NCI-H187 treated with DMSO at 0.1 percent for 48 hours (cell line): Measurements from ENCODE around the gene ASTN1.
"Not testable (repeated sequence)": the region's sequence is repeated elsewhere in the genome, so short reads cannot be mapped to it uniquely, and the experiment has no call there.

Experiments
- DNase-seq: peaks from one replicate; lab custom pipeline; 2025; lab: John Stamatoyannopoulos, UW

The ASTN1 gene

DNA sequence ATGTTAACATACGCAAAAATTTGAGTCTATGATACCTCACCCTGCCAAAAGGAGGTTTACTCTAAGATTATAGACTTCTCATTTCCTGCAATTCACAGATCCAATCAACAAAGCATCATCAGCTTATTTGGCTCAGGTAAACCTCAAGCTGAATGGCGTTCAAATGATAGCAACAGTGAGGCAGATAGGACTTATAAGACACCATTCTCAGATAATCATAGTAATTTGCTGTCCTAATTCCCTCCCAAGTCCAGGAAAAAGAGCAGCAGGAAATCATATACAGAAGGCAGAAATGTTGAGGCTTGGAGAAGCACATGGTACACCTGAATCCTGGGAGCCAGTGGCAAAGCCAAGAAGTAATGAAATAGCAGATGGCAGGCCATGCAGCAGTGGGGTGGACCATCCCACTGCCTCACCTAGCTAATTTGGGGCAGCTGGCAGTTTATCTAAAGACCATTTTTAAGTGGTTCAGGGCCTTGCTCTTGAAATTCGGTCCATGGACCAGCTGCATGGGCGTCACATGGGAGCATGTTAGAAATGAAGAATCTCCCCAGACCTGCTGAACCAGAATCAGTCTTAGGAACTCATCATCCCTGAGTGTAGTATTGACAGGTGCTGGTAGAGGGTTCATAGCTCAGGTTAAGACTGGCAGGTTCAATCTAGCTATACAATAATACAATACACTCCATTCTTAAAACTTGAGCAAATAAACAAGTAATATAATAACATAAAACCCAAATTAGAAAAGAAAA is 57.7 kb downstream of the ASTN1 start:
- DNase-seq = no peak

GRCh38 chr1:177106196-177106595 is 58.3 kb downstream of the ASTN1 start:
- no peak for DNase-seq

DNA sequence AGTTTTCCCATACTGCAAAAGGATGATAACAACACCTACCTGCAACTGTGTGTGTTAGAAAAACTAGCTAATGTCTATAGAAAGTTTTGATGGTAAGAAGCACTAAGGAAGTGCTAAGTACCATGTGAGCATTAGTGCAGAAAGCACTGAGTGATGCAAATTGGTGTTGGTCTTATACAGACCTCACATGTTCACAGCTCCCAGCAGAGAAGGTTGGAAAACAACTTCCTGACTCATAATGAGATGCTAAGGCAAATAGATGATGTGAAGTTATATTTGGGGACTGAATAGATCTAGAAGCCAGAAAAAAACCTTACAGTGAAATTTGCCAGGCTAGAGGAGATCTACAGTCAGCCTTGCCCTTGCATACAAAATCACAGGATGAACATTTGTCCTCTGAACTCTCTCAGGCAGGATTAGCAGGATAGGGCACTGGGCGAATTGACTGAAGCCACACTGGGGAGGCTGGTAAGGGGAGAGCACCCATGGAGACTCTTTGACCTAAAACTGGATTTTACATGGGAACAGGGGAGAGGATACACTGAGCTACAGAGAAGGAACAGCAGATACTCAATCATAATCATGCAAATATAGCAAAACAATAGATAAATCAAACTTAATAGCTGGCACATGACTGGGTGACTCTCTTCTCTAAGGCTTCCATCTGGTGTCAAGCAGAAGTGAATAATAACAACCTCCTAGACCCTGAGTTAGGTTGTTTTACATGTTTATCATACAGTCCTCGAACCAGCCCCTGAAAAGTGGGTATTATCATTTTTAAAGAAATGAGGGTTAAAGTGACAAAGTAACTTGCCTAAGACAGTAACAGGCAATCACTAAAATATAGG is 61.3 kb downstream of the ASTN1 start:
- no peak for DNase-seq

DNA sequence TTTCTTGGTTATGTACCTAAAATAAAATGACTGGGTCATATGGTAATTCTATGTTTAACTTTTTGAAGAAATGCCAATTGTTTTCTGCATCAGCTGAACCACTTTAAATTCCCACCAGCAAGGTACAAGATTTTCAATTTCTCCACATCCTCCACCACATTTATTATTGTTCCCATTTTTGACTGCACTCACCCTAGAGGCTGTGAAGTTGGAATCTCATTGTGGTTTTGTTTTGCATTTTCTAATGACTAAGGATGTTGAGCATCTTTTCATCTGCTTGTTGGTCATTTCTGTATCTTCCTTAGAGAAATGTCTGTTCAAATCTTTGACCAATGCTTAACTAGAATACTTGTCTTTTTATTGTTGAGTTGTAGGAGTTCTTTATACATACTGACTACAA is 72.5 kb downstream of the ASTN1 start:
- no peak for DNase-seq

- DNase-seq = no peak
These were observed 73.5 kb downstream of the ASTN1 start for GRCh38 chr1:177091040-177091439.

DNA sequence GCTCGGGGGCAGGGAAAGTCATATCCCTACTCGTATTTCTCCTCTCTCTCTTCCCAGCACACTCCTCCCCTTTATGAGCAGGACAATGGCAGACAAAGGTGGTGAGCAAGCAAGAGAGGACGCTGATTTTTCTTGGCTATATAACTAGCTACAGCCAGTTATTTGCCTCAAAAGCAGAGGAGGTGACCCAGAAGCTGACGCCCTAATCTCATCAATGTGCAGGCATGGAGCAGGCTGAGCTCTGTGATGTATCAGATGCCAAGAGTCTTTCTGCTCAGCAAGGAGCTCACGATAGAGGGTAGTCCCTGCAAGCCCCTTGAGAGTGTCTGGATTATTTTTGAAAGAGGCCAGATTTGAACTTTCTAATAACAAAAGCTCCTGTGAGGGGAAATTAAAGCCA is 75.5 kb downstream of the ASTN1 start:
- no peak for DNase-seq

DNA sequence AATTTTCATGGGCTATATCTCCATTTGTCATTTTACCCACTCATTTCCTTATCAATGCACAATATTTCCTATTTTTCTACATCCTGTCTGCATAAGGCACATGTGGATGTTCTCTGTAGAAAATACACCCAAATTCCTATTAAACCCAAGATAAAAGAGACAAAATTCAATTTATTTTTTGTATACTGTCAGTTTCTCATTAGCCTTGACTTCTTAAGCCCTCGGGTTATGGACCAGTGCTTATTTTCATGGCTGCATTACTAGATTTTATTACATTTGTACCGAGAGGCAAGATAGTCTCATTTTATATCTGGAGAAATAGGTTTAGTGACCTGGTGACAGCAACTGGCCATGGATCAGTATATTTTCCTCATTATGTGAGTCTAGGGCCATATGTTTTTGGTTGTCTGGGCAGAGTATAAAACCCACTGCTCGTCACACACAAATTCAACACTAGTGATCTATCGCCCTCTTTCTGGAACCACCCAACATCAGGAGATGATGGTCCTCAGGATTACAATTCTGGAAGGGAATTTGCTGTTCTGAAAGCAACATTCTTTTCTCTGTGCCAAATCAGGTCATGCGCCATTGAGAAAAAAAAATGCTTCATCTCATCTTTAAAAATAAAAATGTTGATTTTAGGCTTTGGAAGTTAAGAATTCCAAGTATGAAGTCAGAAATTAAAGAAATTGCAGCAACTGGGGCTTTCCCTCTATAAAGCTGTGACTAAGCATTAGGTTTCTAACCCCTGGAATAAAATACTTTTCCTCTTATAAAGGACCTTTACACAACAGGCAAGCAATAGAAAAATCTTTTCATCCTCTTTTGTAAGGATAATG is 81.4 kb downstream of the ASTN1 start:
- no peak for DNase-seq

DNA sequence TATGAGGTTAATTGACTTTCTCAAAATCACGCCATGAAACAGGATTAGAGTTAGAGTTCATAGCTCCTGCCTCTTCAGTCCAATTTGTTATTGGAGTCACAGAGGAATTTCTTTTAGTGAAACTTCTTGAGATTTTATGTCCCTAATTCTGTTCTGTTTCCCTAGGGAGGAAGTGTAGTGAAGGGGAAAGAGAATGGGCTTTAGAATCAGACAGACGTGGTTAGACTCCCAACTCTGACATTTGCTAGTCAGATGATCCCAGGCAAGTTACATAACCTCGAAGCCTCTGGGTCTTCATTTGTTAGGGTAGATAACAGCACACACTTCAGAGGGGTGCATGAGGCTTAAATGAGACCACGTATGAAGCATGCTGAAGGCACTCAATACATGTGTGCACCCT is 83.9 kb downstream of the ASTN1 start:
- no peak for DNase-seq

GRCh38 chr1:177077734-177078499 is 86.6 kb downstream of the ASTN1 start:
- DNase-seq = no peak

DNA sequence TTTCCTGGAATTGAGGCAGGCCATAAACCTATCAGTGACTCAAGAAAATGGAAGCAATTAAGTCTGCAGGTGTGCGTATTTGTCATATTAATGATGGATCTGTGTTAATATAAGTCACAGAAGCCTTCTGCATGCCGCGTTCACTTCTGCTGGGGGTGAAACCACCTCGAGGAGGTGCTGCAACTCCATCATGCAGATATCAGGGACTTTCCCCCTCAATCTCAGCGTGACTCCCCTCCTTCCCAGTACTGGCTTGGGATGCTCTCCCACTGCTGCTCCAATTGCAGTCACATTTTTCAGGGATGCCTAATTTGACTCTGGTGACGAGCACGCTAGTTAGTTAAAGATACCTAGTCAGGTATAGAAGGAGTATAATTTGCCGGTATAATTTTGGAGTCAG is 87.5 kb downstream of the ASTN1 start:
- no peak for DNase-seq

DNA sequence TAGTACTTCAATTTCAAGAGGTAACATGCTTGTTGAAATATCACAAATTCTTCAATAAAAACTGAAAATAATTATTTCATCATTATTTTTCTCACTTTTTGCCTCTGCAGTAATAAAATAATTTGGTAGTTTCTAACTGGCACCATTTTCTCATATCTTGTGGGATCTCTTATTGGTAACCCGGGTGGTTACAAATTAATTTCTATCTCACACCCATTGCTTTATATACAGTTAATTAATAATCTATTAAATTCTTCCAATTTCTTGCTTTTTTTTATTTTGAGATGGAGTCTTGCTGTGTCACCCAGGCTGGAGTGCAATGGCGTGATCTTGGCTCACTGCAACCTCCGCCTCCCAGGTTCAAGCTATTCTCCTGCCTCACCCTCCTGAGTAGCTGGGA is 89.7 kb downstream of the ASTN1 start:
- not testable (repeated sequence) for DNase-seq

DNA sequence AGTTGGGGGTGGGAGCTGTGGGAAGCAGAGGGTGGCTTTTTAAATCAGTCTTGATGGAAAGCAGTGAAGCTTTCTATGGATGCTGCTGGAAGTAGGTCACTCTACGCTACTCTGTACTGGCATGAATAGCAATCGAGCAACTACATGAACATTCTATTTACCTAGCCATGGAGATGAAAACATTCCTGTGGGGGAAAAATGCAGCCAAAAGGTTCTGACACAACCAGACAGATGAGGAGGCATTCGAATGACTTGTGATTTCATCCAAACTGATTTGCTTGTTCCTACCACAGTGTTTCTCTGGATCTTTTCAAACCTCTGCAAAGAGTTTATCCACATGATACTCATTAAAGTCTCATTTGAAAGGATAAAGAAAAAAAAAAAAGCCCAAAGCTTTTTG is 95.0 kb downstream of the ASTN1 start:
- DNase-seq = no peak

- no peak for DNase-seq
These were observed 96.6 kb downstream of the ASTN1 start for GRCh38 chr1:177067752-177068410.

- DNase-seq = peak; percentile 18
These were observed 99.1 kb downstream of the ASTN1 start for GRCh38 chr1:177065430-177065829.

DNA sequence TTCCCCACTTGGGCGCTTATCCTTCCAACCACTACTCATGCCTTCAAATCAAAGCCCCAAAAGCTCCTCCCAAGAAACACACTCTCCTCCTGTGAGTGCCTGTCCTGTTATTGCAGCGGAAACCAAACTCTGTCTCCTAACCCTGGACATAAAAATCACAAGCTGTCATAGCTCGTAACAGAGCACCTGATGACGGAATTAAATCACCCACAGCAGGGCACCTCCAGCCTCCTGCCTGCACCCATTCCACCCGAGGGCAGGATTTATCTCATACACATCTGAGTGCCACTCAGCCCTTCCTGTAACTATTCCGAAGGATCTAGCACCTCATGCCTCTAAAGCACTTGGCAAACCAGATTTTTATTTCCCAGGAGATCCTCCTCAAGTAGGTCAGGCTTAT is 100.9 kb downstream of the ASTN1 start:
- no peak for DNase-seq

- no peak for DNase-seq
These were observed 110.0 kb downstream of the ASTN1 start for GRCh38 chr1:177054542-177054941.

DNA sequence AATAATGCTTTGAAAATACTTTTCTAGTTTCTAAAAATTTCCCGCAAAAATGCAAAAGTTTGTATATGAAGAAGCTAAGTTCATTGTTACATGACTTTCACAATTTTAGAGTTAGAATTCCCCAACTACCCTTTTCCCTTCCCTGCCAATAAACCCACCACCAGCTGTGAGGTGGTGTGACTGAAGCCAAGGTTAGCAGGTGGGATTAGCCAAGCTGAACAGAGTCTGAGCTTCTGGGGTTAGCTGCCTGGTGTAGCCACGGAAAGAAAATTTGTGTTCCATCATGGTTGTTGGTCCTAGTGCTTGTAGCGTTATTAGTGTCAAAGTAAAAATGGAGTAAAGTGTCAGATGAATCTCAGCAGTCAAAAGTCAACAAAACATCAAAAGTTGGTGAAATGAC is 110.9 kb downstream of the ASTN1 start:
- DNase-seq = no peak

DNA sequence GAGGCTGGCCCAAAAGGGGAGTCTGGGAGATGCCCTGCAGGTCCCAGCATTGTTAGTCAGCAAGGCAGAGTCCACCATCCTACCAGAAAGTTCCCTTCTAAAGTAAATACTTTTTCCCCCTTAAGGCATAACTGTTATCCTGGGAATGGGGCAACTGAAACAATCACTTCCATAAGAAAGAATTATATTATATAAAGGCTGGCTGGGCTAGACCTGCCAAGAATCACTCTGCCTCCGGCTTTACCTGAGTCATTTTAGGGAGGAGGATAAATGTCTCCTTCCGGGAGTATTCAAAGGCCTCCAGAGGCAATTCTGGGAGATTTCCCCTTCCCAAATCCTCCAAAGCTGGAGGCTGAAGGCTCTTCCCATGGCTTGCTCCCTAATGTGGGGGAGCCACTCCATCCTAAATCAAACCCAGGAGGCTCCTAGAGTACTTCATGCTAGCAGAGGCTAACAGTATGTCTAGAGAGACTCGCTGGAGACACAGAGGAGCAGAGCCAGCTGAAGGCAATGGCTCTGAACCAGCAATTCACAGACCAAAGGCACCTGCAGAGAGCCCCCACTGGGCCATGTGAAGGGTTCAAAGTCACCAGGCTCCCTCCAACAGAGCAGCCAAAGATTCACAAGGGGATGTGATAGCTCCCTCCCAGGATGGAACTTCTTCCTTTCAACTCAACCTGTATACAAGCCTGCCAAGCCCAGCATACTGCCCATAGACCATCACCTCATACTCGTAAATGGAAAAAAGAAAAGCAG is 116.0 kb downstream of the ASTN1 start:
- DNase-seq = no peak

DNA sequence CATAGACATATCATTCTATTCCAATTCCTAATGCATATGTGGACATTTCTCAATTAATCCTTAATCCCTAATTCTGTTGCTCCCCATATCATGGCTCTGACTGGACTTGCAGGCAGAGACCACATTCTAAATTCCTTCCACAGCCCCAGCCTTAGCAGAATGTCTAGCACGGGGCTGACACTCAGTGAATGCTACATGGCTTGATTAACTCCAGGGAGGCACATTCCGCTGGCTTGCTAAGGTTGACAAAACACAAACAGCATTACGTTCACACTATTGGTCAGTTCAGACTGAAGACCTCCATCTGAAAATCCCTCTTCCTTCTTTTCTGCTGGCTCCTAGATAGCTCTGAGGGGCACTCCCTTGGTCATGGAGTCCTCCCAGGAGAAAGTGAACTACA is 119.4 kb downstream of the ASTN1 start:
- no peak for DNase-seq

GRCh38 chr1:177044390-177044789 is 120.1 kb downstream of the ASTN1 start:
- no peak for DNase-seq

DNA sequence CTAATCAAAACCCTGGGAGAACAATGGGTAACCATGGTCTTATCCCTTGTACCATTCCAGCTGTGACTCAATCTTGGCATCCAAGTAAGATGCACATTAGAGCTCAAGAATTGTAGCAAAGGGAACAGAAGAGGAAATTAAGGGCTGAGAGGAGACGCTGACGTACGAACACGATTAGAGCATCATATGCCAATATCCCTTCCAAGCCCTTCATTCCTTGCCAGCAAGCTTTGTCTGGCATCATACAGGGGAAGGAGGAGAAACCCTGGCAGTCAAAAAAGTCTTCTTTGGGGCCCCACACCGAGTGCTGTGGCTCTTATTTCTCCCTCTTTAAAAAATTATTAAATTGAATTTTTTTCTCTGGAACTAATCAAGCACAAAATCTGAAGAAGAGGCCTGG is 120.9 kb downstream of the ASTN1 start:
- no peak for DNase-seq
